Body of pancreas (tissue), 4 donors: ENCODE data around the gene GNB1L. TPM values are rescaled to one million over a fixed set of nuclear protein-coding genes. Genes with fewer than 3 reads are reported as not detected.
A peak's percentile ranks its signal among the peaks of the same experiment; 100 is the strongest.

Experiments used
- ATAC-seq: fragments of 150-250 bp; one replicate; pipeline ENCODE4 v1.9.1; 2016
- DNase-seq, 4 donors: peaks; one replicate each; pipeline ENCODE4 v3.0.0-alpha.2; 2019
- H3K27ac ChIP-seq, 4 donors: fragments of 200-600 bp; sonication (generic); 1 replicate in 3 of 4; 2 replicates in 1 of 4; pipeline versions ENCODE4 v1.5.1 to v1.6.1; 2016 to 2019; ENCODE audit warnings: mild to moderate bottlenecking in 1 of 4, mixed read lengths in 1 of 4, moderate library complexity in 1 of 4
- H3K27me3 ChIP-seq, 2 donors: fragments of 200-600 bp; sonication (generic); one replicate each; pipeline ENCODE4 v1.6.0; 2016; ENCODE audit warnings: mild to moderate bottlenecking in 1 of 2
- H3K36me3 ChIP-seq, 2 donors: fragments of 200-600 bp; sonication (generic); replicated peaks in 1 of 2; 2 replicates each; pipeline ENCODE4 v1.5.1; 2016; ENCODE audit warnings: low read depth in 2 of 2; ENCODE audit not compliant: insufficient read depth in 1 of 2
- H3K4me1 ChIP-seq: fragments of 200-600 bp; sonication (generic); one replicate; pipeline ENCODE4 v1.6.0; 2016
- H3K4me3 ChIP-seq, 2 donors: fragments of 200-600 bp; sonication (generic); 1 replicate in 1 of 2; 2 replicates in 1 of 2; pipeline ENCODE4 v1.5.1; 2016 to 2019
- H3K9me3 ChIP-seq, 3 donors: fragments of 200-600 bp; sonication (generic); 1 replicate in 2 of 3; 2 replicates in 1 of 3; pipeline ENCODE4 v1.5.1; 2016
- POLR2A ChIP-seq, 3 donors: fragments of 450-650 bp; IDR thresholded peaks; one replicate each; pipeline ENCODE4 v1.6.1; 2016; ENCODE audit warnings: antibody characterized with exemption in 3 of 3, mild to moderate bottlenecking in 2 of 3
- WGBS, 2 donors: methylation state at CpG; one replicate each; pipeline ENCODE4 v1.1.5; 2017; 5-methylcytosine and 5-hydroxymethylcytosine counted together
- intact Hi-C: fragments of 100-400 bp; cut with DNase I; formaldehyde crosslinking; loops from one replicate; pipeline ENCODE4 v1.15.1; 2023
- total RNA-seq, 2 donors: library from RNA; depleted of rRNA; stranded (reverse); fragments of >200 nt; gene quantifications; one replicate each; pipeline ENCODE4 v1.1.0, GENCODE V29; 2016
- TF ChIP-seq, protein P1 (sequence below), 7 experiments: fragments of 450-650 bp in 4 of 7; fragments of 200-600 bp in 3 of 7; sonication (generic) in 3 of 7; IDR thresholded peaks; one replicate each; pipeline ENCODE4 v1.5.1; 2016 to 2019; ENCODE audit warnings: antibody characterized with exemption in 7 of 7

Gene GNB1L
- total RNA-seq, 2 donors from 2014 or later = 1.3 to 3.3 TPM

DNA sequence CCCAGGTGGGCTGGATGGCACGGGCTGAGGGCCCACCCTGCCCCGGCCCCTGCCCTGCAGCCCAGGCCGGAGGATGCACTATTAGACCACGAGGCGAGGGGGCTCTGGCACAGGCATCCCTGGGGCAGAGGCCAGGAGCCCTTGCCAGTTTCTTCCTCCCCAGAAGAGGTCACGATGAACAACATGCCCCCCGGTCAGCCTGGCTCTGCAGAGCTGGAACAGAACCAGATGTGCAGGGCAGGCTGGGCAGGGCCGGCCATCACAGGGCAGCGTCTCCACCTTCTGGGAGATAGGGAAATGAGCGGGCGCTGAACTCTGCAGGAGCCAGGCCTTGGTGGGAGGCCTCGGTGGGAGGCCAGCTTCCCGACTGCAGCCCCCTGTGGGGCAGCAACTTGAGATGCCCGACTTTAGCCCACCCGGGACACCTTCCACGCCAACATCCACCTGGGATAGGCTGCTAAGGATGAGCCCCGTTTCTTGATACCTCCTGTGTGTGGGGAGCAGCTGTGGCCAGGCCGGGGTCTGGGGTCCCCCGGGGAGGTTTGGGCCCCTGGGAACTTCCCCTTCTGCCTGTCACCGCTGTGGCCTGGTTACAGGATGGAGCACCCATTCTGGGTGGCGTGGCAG is 21.8 kb upstream of the GNB1L start:
- H3K4me1 ChIP-seq = peaks cover 23% of the 10 kb centered on the region
- no peak overlapping the region for H3K27ac ChIP-seq
- H3K9me3 ChIP-seq = no peaks in the 10 kb centered on the region
- 82 to 90% methylated on average over 4 to 19 of the region's 21 CpGs for WGBS, 2 donors
- ATAC-seq (no peak), DNase-seq (peak in 3 of 4 donors; percentile 4 to 11 (median 8))
- H3K36me3 ChIP-seq = no peaks in the 10 kb centered on the region
- intact Hi-C loops = loop anchor here (5.0 kb wide), 1 partner anchor 34 kb away; no protein-coding TSS in a partner anchor
- no peak for TF ChIP-seq POLR2A (IDR thresholded peaks at IDR 0.05)
- TF ChIP-seq, protein P1, sequence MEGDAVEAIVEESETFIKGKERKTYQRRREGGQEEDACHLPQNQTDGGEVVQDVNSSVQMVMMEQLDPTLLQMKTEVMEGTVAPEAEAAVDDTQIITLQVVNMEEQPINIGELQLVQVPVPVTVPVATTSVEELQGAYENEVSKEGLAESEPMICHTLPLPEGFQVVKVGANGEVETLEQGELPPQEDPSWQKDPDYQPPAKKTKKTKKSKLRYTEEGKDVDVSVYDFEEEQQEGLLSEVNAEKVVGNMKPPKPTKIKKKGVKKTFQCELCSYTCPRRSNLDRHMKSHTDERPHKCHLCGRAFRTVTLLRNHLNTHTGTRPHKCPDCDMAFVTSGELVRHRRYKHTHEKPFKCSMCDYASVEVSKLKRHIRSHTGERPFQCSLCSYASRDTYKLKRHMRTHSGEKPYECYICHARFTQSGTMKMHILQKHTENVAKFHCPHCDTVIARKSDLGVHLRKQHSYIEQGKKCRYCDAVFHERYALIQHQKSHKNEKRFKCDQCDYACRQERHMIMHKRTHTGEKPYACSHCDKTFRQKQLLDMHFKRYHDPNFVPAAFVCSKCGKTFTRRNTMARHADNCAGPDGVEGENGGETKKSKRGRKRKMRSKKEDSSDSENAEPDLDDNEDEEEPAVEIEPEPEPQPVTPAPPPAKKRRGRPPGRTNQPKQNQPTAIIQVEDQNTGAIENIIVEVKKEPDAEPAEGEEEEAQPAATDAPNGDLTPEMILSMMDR (IDR thresholded peaks at IDR 0.05) = no peak
- H3K27me3 ChIP-seq = no peaks in the 10 kb centered on the region
- no peak overlapping the region for H3K4me3 ChIP-seq

DNA sequence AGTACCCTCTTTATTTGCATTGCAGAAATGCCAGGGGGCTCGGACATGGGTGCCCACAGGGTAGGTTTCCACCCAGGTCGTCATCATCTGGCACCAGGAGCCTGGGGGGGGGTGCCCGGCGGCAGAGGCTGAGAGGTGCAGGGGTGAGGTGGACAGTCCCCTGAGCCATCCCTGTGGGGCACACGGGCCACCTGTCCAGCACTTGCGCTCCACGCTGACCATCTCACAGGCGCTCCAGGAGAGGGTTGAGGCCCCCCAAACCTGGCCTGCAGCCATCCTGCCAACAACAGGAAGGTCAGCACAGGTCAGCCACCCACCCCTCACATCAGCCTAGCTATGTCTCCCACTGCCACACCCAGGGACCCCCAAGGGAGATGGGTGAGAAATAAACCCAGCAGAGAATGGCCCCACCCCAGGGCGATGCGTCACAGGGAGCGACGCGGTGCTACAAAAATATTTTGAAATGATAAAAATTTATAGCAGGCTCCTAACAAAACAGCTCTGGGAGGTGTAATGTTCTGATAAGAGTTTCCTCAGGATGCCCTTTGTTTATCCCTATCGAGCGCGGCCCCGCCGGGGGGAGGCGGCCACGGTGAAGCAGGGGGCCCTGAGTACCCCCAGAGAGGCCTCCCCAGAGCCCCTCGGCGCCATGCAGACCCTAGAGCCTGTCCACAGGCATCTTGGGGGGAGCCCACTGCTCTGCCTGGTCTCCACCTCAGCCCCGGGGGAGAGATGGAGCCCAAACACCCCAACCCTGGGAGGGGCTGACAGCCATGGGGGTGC is 21.0 kb upstream of the GNB1L start:
- intact Hi-C loops = loop anchor here (5.0 kb wide), 1 partner anchor 33 kb away; no protein-coding TSS in a partner anchor
- no peak overlapping the region for H3K27ac ChIP-seq
- DNase-seq (peak in 3 of 4 donors; percentile 4 to 12 (median 11)), ATAC-seq (no peak)
- TF ChIP-seq, protein P1 (IDR thresholded peaks at IDR 0.05) = no peak
- TF ChIP-seq POLR2A (IDR thresholded peaks at IDR 0.05) = no peak
- H3K27me3 ChIP-seq = no peaks in the 10 kb centered on the region
- H3K9me3 ChIP-seq = no peaks in the 10 kb centered on the region
- H3K4me3 ChIP-seq = no peak overlapping the region
- H3K4me1 ChIP-seq = peaks cover 23% of the 10 kb centered on the region
- no peaks in the 10 kb centered on the region for H3K36me3 ChIP-seq
- WGBS, 2 donors = 82 to 86% methylated on average over 17 to 19 of the region's 23 CpGs

DNA sequence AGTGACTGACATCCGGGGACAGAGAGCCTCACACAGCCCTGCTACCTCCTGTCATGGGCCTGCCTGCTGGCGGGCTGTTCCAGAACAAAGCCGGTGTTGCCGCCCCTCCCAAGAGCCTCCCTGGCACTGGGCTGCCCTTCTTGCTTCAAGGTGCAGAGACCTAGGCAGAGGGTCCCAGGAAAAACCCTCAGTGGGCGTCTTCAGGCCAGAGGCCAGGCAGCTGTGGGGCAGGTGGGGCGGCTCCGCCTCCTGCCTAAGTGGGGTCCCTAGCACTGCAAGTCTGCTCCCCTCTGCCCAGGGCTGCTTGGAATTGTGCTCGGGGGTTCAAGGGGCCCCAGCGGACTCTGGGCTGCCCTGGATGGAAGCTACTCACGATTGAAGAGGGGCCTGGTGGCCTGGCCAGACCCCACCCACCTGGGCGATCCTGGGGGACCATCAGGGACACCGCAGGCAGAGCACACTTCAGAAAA is 20.4 kb upstream of the GNB1L start:
- ATAC-seq = no peak
- TF ChIP-seq, protein P1 (IDR thresholded peaks at IDR 0.05) = no peak
- TF ChIP-seq POLR2A (IDR thresholded peaks at IDR 0.05) = no peak
- Histone ChIP-seq H3K27me3 (no peaks in the 10 kb centered on the region), H3K27ac (no peak overlapping the region), H3K4me3 (no peak overlapping the region), H3K4me1 (peaks cover 25% of the 10 kb centered on the region), H3K9me3 (no peaks in the 10 kb centered on the region), H3K36me3 (no peaks in the 10 kb centered on the region)
- intact Hi-C loops = loop anchor here (5.0 kb wide), 1 partner anchor 33 kb away; no protein-coding TSS in a partner anchor
- WGBS, 2 donors = 91% methylated on average over 12 of the region's 12 CpGs; no CpG with 5 or more reads in 1 of the 2 donors
- peak in 3 of 4 donors; percentile 3 to 10 (median 7) for DNase-seq

DNA sequence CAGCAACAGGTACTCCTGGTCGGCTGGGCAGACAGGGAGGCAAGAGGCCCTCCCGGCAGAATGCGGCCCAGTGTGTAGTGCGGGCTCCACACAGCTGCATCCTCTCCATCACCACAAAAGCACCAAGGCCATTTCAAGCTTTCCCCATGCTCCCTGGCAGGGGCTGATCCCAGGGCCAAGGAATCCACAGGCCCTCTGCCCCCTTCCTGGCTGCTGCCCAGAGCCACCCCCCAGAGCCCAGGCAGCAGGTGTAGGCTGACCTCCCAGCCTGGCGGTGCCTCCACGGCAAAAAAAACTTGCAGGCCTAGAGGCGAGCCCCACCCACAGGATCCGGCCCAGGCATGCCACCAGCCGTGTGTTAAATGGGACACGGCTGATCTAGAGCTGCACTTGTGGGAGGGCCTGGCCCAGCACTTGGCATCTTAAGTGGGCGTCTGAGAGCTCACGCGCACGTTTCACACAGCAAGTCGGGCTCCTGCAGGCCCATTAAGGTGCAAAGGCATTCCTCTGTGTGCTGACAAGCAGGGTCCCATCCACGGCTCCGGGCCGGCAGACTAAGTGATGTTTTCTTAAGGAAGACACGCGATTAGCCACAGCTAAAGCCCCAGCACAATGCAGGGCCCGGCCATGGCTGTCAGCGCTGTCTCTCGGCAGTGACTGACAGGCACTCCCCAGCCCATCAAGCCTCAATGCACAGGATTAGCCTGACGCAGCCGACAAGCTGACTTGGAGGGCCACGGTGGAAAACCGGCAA is 19.8 kb upstream of the GNB1L start:
- DNase-seq (peak in 3 of 4 donors; percentile 5 to 19 (median 9)), ATAC-seq (no peak)
- Histone ChIP-seq H3K36me3 (no peaks in the 10 kb centered on the region), H3K27me3 (no peaks in the 10 kb centered on the region), H3K27ac (peak overlapping the region in 1 of 4 donors; percentile 46), H3K4me1 (peaks cover 31% of the 10 kb centered on the region), H3K9me3 (no peaks in the 10 kb centered on the region), H3K4me3 (no peak overlapping the region)
- TF ChIP-seq, protein P1 (IDR thresholded peaks at IDR 0.05) = no peak
- no peak for TF ChIP-seq POLR2A (IDR thresholded peaks at IDR 0.05)
- intact Hi-C loops = loop anchor here (5.0 kb wide), 1 partner anchor 32 kb away; no protein-coding TSS in a partner anchor
- 79 to 85% methylated on average over 13 to 27 of the region's 27 CpGs for whole genome bisulfite sequencing, 2 donors
